NCI-H69 (cell line): Measurements from ENCODE around the gene NGLY1.

Source experiments
- DNase-seq: peaks from one replicate; lab custom pipeline; 2025; lab: John Stamatoyannopoulos, UW

Gene NGLY1

GRCh38 chr3:25707268-25707926 is 75.8 kb downstream of the NGLY1 start:
- DNase-seq = no peak

- DNase-seq = no peak
These were observed 77.0 kb downstream of the NGLY1 start for GRCh38 chr3:25706213-25706612.

GRCh38 chr3:25697553-25697952 is 85.7 kb downstream of the NGLY1 start:
- DNase-seq = no peak

- no peak for DNase-seq
These were observed 87.4 kb downstream of the NGLY1 start for GRCh38 chr3:25695731-25696420.

- no peak for DNase-seq
These were observed 90.0 kb downstream of the NGLY1 start for GRCh38 chr3:25693238-25693637.

- DNase-seq = no peak
These were observed 90.9 kb downstream of the NGLY1 start for GRCh38 chr3:25692341-25692740.

- DNase-seq = no peak
These were observed 92.3 kb downstream of the NGLY1 start for GRCh38 chr3:25690768-25691533.

- DNase-seq = no peak
These were observed 94.0 kb downstream of the NGLY1 start for GRCh38 chr3:25689226-25689625.

GRCh38 chr3:25687742-25688141 is 95.5 kb downstream of the NGLY1 start:
- no peak for DNase-seq

- no peak for DNase-seq
These were observed 96.5 kb downstream of the NGLY1 start for GRCh38 chr3:25686766-25687165.

GRCh38 chr3:25683882-25684281 is 99.4 kb downstream of the NGLY1 start:
- no peak for DNase-seq

GRCh38 chr3:25683410-25683809 is 99.8 kb downstream of the NGLY1 start:
- no peak for DNase-seq

- no peak for DNase-seq
These were observed 103.5 kb downstream of the NGLY1 start for GRCh38 chr3:25679642-25680302.

GRCh38 chr3:25679166-25679565 is 104.1 kb downstream of the NGLY1 start:
- DNase-seq = no peak

GRCh38 chr3:25678581-25678980 is 104.7 kb downstream of the NGLY1 start:
- peak; percentile 39 for DNase-seq

GRCh38 chr3:25677121-25677520 is 106.1 kb downstream of the NGLY1 start:
- DNase-seq = no peak

- no peak for DNase-seq
These were observed 108.6 kb downstream of the NGLY1 start for GRCh38 chr3:25674670-25675069.

GRCh38 chr3:25673738-25674298 is 109.4 kb downstream of the NGLY1 start:
- DNase-seq = no peak
